ENCODE measurements around the gene GATA2. TPM values are rescaled to one million over a fixed set of nuclear protein-coding genes. Genes with fewer than 3 reads are reported as not detected.

GATA2 gene
- total and polyA plus RNA-seq, 2 of the 8 experiments (the other 6 are each of a cell fraction or from before 2014, with no cell fraction given) = 0.03 to 0.30 TPM

- DNase-seq (ENCODE audit: low read depth in 1 of 2, low spot score in 2 of 2) (no peak), FAIRE-seq (no peak)
- 86% methylated on average over 8 of the region's 8 CpGs; no CpG with 5 or more reads in 1 of the 2 experiments for WGBS, 2 experiments (ENCODE audit: extremely low coverage in 1 of 2, insufficient coverage in 1 of 2, insufficient read length in 1 of 2, insufficient replicate concordance in 2 of 2, low coverage in 1 of 2, low lambda C conversion rate in 2 of 2, missing lambda C conversion rate in 1 of 2)
- H3K18ac ChIP-seq (ENCODE audit: extremely low read depth, low read length) = no peak overlapping the region
- no peak overlapping the region for H3K56ac ChIP-seq (replicated peaks; ENCODE audit: insufficient read length, low read depth, low read length)
- no peak overlapping the region for H3K23ac ChIP-seq (ENCODE audit: insufficient read length)
- H4K20me1 ChIP-seq (replicated peaks in 1 of 2; ENCODE audit: control insufficient read depth in 1 of 2, insufficient read depth in 2 of 2, low read length in 2 of 2) = peaks cover 6 to 11% of the 10 kb centered on the region in 2 experiments
- H4K91ac ChIP-seq (replicated peaks; ENCODE audit: insufficient read length, low read length) = peak overlapping the region; percentile 67
- no peaks in the 10 kb centered on the region for H3K36me3 ChIP-seq (ENCODE audit: control insufficient read depth in 2 of 4, insufficient read depth in 4 of 4, low read length in 3 of 4)
- H3K14ac ChIP-seq (ENCODE audit: insufficient read length) = no peak overlapping the region
- peaks cover 6 to 40% (median 32%) of the 10 kb centered on the region in 4 experiments for H3K4me1 ChIP-seq (replicated peaks in 1 of 4; ENCODE audit: control insufficient read depth in 3 of 4, insufficient read depth in 4 of 4, low read length in 3 of 4)
- CTCF ChIA-PET (ENCODE audit: partially characterized antibody) = interaction anchor here (1.1 to 11.0 kb wide), 7 partner anchors 9 to 254 kb away, joined by 3 to 144 read pairs (median 5); partner anchors contain the start of gene GATA2
- H3K79me2 ChIP-seq (ENCODE audit: control insufficient read depth in 1 of 2, insufficient read depth in 2 of 2, low read length in 2 of 2) = no peaks in the 10 kb centered on the region
- peak overlapping the region; percentile 99; the same call in 1 of the 2 replicates for H2BK15ac ChIP-seq (ENCODE audit: low read length)
- peak overlapping the region; percentile 3; the same call in 1 of the 2 replicates for H4K8ac ChIP-seq (ENCODE audit: extremely low read depth, insufficient read depth, low read length)
- TF ChIP-seq YY1 (IDR thresholded peaks at IDR 0.05; ENCODE audit: low read depth, low read length) (no peak), RBBP5 (IDR thresholded peaks at IDR 0.05; ENCODE audit: borderline replicate concordance, low read depth, low read length) (no peak), RFX5 (IDR thresholded peaks at IDR 0.05; ENCODE audit: borderline replicate concordance, low read depth, low read length) (no peak)
- no peak overlapping the region for H2BK120ac ChIP-seq (replicated peaks; ENCODE audit: low read depth, low read length)
- H3K4me3 ChIP-seq (ENCODE audit: extremely low read depth in 1 of 4, insufficient read depth in 2 of 4, low read depth in 3 of 4, low read length in 4 of 4) = no peak overlapping the region
- H2BK12ac ChIP-seq (ENCODE audit: low read depth, low read length) = peak overlapping the region; percentile 92; the same call in 1 of the 2 replicates
- H3K27ac ChIP-seq (ENCODE audit: low read depth, low read length) = no peak overlapping the region
- peaks cover 12 to 79% (median 68%) of the 10 kb centered on the region in 4 experiments for H3K27me3 ChIP-seq (replicated peaks in 1 of 4; ENCODE audit: control insufficient read depth in 3 of 4, extremely low read depth in 1 of 4, insufficient read depth in 3 of 4, low read length in 3 of 4)
- no peak overlapping the region for H2BK5ac ChIP-seq (ENCODE audit: low read depth, low read length)
- POLR2A ChIA-PET (ENCODE audit: partially characterized antibody) = interaction anchor here (1.2 kb wide), 1 partner anchor 53 kb away, joined by 3 read pairs; no protein-coding TSS in a partner anchor
- peak overlapping the region; percentile 69 for H3K4ac ChIP-seq (replicated peaks; ENCODE audit: insufficient read length, low read depth, low read length)
- no peak overlapping the region for H4K5ac ChIP-seq (ENCODE audit: insufficient read length, low read depth, low read length)
- no peak overlapping the region for H2BK20ac ChIP-seq (ENCODE audit: low read length)
- H3K9me3 ChIP-seq (ENCODE audit: insufficient read depth in 2 of 2, low read depth in 1 of 2, low read length in 1 of 2) = no peaks in the 10 kb centered on the region
- no peak overlapping the region for H3K4me2 ChIP-seq (ENCODE audit: insufficient read depth in 1 of 2, low read depth in 2 of 2, low read length in 2 of 2)
- H2AK5ac ChIP-seq (ENCODE audit: low read depth, low read length) = 0 out of 2 replicates have a peak overlapping the region, but pooled peaks have one; percentile 76
- no peak overlapping the region for H3K9ac ChIP-seq (replicated peaks in 1 of 4; ENCODE audit: extremely low read depth in 1 of 4, low read depth in 3 of 4, low read length in 3 of 4)
- H3K23me2 ChIP-seq (ENCODE audit: low read depth, low read length) = peaks cover 9% of the 10 kb centered on the region; the same call in 1 of the 2 replicates
- no peaks in the 10 kb centered on the region for H3K79me1 ChIP-seq (ENCODE audit: low read depth, low read length)
- no peak overlapping the region for H2AFZ ChIP-seq (ENCODE audit: low read length)
Observed at GRCh38 chr3:128429751-128430150, 63.2 kb downstream of the GATA2 start.
